ENCODE measurements around the gene STXBP4.

The STXBP4 gene, protein sequence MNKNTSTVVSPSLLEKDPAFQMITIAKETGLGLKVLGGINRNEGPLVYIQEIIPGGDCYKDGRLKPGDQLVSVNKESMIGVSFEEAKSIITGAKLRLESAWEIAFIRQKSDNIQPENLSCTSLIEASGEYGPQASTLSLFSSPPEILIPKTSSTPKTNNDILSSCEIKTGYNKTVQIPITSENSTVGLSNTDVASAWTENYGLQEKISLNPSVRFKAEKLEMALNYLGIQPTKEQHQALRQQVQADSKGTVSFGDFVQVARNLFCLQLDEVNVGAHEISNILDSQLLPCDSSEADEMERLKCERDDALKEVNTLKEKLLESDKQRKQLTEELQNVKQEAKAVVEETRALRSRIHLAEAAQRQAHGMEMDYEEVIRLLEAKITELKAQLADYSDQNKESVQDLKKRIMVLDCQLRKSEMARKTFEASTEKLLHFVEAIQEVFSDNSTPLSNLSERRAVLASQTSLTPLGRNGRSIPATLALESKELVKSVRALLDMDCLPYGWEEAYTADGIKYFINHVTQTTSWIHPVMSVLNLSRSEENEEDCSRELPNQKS

GRCh38 chr17:54968262-54968987 lies at the start of gene STXBP4, which contains the start of gene COX11:
STXBP4 (plus strand) TSS chr17:54968765; CDS start chr17:54986220, 17,455 bp downstream.
COX11 (minus strand) TSS chr17:54968654; CDS start chr17:54968646, 8 bp downstream.
- DNase-seq: peak; percentile 99

GRCh38 chr17:54919425-54919824 lies 49.1 kb upstream of the STXBP4 start:
- DNase-seq: no peak

GRCh38 chr17:54920819-54921218 lies 47.7 kb upstream of the STXBP4 start:
- no peak for DNase-seq

DNA sequence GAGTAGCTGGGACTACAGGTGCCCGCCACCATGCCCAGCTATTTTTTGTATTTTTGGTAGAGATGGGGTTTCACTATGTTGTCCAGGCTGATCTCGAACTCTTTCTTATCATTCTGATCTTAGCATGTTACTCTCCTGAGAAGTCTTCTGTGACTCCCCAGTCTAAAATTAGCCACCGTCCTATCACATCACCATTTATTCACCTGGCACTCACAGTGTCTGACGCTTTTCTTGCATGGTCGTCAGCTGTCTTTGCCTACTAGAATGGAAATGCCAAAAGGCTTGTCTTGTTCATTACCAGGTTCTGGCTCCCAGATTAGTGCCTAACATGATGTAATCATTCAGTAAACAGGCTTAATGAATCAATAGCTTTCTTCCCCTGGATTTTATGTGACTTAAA lies 44.2 kb upstream of the STXBP4 start:
- no peak for DNase-seq

GRCh38 chr17:54927525-54927924 lies 41.0 kb upstream of the STXBP4 start:
- no peak for DNase-seq

GRCh38 chr17:54932711-54933110 lies 35.9 kb upstream of the STXBP4 start:
- DNase-seq: no peak

DNA sequence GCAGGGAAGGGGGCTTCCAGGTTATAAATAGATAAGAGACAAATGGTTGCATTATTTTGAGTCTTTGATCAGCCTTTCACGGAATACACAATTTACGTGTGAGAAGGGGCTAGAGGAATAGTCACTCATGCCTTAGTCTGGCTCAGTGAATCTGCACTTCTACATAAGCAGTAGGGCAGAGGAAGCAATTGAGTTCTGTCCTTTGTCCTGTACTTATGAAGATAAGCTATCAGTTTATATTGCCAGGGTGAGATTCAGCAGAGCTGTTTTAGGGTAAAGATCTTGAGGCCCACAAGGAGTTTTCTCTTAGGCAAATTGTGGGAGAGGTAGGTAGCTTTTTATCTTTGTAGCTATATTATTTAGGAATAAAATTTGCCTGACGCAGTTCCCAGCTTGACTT lies 34.6 kb upstream of the STXBP4 start:
- DNase-seq: no peak

- DNase-seq: no peak
These were observed 33.1 kb upstream of the STXBP4 start for GRCh38 chr17:54935471-54935870.

- DNase-seq: no peak
These were observed 31.5 kb upstream of the STXBP4 start for GRCh38 chr17:54937018-54937417.

GRCh38 chr17:54937426-54937825 lies 31.1 kb upstream of the STXBP4 start:
- no peak for DNase-seq

- no peak for DNase-seq
These were observed 27.3 kb upstream of the STXBP4 start for GRCh38 chr17:54941285-54941684.

DNA sequence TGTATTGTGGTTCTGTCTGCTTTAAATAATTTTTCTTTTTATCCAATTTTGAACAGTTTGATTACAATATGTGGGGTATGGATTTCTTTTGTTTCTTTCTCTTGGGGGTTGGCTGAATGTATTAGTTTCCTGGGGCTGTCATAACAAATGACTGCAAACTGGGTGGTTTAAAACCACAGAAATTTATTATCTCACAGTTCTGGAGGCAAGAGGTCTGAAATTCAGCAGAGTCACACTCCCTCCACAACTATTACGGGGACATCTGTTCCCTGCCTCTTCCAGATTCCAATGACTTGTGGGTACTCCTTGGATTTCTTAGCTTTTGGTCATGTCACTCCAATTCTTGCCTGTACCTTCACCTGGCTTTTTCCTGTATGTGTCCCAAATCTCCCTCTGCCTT lies 23.8 kb upstream of the STXBP4 start:
- no peak for DNase-seq

- DNase-seq: no peak
These were observed 23.3 kb upstream of the STXBP4 start for GRCh38 chr17:54945231-54945630.

DNA sequence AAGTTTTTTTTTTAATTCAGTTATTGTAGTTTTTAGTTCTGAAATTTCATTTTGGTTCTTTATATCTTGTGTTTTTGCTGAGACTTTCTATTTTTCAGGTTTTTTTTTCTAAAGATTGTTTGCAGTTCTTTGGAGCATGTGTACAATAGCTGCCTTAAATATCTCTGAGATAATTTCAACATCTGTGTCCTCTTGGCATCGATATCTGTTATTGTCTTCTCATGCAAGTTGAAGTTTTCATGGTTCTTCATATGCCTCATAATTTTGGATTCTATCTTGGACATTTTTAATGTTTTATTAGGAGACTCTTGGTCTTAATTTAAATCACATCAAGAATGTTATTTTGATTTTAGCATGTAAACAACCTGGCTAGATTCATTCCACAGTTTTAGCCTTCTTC lies 22.9 kb upstream of the STXBP4 start:
- no peak for DNase-seq

- DNase-seq: no peak
These were observed 21.2 kb upstream of the STXBP4 start for GRCh38 chr17:54947396-54947795.

DNA sequence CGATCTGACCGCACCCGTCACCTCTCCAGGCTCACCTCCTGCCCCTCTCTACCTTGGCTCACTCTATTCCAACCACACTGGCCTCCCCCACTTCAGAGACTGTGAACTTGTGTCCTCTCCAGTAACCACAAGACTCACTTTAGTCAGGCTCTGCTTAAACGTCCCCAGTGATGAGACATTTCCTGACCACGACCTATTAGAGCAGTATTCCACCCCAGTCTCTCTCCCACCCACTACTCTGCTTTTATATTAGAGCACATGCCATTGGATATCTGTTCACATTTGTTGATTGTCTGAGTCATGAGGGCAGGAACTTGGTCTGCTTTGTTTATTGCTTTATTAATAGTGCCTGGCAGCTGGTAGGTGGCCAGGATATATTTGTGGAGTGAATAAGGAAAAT lies 20.2 kb upstream of the STXBP4 start:
- DNase-seq: no peak

- DNase-seq: no peak
These were observed 18.4 kb upstream of the STXBP4 start for GRCh38 chr17:54950116-54950515.

DNA sequence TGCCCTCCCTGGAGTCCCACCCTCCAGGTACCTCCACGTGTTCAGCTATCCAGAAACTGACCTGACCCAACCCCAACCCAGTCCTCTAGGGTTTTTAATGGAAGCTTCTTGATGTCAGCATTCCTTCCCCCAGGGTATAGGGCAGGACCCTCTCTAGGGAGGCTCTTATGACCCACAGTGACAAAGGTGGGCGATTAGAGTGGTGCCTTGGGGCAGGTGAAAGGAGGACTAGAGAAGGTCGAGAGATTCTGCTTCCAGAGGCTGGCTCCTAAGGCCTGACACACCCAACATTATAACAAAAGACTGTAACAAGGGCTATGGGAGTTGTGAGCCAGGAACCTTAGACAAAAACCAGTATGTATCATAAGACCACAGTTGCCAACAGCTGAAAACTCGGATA lies 17.3 kb upstream of the STXBP4 start:
- no peak for DNase-seq

DNA sequence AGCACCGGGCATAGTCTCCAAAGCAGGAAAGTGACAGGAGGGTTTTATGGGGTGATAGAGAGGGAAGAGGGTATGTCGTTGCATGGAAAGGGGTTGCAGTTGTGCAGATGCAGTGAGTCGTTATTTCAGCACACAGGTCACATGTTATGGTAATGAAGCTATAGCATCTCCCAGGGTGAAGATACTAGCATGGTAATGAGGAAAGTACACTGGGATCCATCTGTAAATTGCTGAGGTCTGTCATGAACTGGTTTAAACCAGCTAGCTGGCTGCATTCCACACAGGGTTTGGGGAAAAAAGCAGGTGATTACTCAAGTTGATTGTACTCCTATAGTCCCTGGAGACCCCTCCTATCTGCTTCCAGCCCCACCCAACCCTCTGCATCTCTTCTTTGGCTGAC lies 11.8 kb upstream of the STXBP4 start:
- peak; percentile 91 for DNase-seq

- peak; percentile 82 for DNase-seq
These were observed 824 bp upstream of the STXBP4 start for GRCh38 chr17:54967621-54968261.

DNA sequence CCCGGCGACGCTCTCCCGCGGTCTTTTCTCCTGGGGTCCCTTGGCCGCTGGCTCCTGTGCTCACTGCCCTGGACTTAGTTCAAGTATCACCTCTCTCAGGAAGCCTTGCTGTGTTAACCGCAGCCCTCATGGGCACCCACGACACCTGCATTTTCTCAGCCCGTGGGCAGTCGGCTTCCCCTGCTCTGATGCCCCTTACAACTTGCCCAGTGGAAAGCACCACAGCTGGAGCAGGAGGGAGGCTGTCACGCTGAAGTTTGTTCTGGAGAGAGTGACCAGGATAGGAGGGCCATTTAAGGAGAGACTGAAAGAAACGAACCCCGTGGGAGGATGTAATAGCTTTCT lies 395 bp downstream of the STXBP4 start:
- peak; percentile 72 for DNase-seq

DNA sequence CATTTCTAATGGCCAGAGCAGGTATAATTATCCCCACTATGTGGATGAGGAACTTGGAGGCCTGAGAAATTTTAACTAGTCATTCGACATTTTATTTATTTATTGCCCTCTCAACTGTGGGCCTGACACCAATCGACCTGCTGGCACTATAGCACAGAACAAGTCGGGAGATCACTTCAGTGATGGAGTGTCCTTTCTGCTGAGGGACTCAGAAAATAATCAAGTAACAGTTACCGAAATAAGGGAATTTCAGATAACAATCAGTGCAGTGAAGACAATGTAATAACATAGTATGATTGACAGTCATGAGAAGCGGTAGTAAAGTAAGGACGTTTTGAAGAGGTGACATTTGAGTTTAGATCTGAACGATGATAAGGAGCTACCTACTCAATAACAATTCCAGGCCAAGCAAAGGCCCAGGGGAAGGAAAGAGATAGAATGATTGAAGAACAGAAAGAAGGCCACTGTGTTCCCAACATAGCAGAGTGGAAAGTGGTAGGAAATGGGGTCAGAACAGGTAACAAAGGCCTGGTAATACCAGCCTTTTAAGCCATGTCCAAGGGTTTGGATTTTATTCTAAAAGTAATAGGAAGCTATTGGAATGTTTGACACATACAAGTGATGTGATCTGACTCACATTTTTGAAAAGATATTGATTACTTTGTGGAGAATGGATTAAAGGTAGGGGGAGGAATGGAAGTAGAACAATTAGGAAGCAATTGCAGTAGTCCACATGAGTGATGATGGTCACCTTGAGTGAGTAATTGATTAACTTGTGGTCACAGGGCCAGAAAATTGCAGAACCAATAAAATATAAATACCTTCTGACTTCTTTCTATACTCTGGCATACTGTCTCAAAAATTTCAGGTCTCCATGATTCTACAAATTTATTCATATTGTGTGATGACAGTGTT lies 1.4 kb downstream of the STXBP4 start:
- DNase-seq: no peak
